Ovary (tissue), 9 donors: ENCODE measurements around the gene FMO4. TPM values are rescaled to one million over a fixed set of nuclear protein-coding genes. Genes with fewer than 3 reads are reported as not detected.

Experiments used
- DNase-seq, 5 donors: peaks; one replicate each; pipeline ENCODE4 v3.0.0-alpha.2; 2019 to 2020
- H3K27ac ChIP-seq, 2 donors: fragments of 200-600 bp; one replicate each; pipeline versions ENCODE4 v1.5.1 to v1.8.0; 2019 to 2022
- H3K27me3 ChIP-seq: fragments of 200-600 bp; one replicate; pipeline ENCODE4 v1.8.0; 2022
- H3K36me3 ChIP-seq: fragments of 200-600 bp; sonication (generic); one replicate; pipeline ENCODE4 v1.5.1; 2019
- H3K4me1 ChIP-seq: one replicate; pipeline ENCODE4 v1.8.1; 2013; ENCODE audit warnings: mild to moderate bottlenecking, moderate library complexity; ENCODE audit not compliant: insufficient read depth
- H3K4me3 ChIP-seq: fragments of 200-600 bp; sonication (generic); one replicate; pipeline ENCODE4 v1.5.1; 2017
- H3K9me3 ChIP-seq, 2 donors: fragments of 200-600 bp in 1 of 2; sonication (generic) in 1 of 2; one replicate each; pipeline versions ENCODE4 v1.5.1 to v1.8.1; 2013 to 2019; ENCODE audit warnings: mild to moderate bottlenecking in 1 of 2, moderate library complexity in 1 of 2
- EP300 ChIP-seq: sonication (generic); formaldehyde crosslinking; IDR thresholded peaks from one replicate; pipeline ENCODE4 v1.6.1; 2017; ENCODE audit warnings: antibody characterized with exemption
- POLR2A ChIP-seq: fragments of 450-650 bp; IDR thresholded peaks from one replicate; pipeline ENCODE4 v1.6.1; 2017; ENCODE audit warnings: antibody characterized with exemption, mild to moderate bottlenecking, moderate library complexity
- WGBS, 3 donors: extraction: QIAGEN DNeasy Blood & Tissue Kit in 1 of 3; methylation state at CpG; one replicate each; pipeline versions ENCODE4 v1.1.5 to v1.1.7; 2013 to 2017; 5-methylcytosine and 5-hydroxymethylcytosine counted together
- intact Hi-C, 4 donors: fragments of 100-400 bp; cut with DNase I; formaldehyde crosslinking; loops; one replicate each; pipeline versions ENCODE4 v1.11.0 to v1.15.1; 2022 to 2023
- polyA plus RNA-seq, 2 donors: library from polyadenylated mRNA; stranded (reverse); fragments of 200-250 nt in 1 of 2; fragments of 350-450 nt in 1 of 2; fragmentation: Illumina TruSeq in 1 of 2; extraction: RNeasy Lipid Tissue Mini Kit (QIAGEN cat#74804) in 1 of 2; gene quantifications; one replicate each; pipeline ENCODE4 v1.2.3, GENCODE V29; 2013 to 2014
- total RNA-seq, 7 donors: library from RNA; depleted of rRNA in 2 of 7; stranded (reverse); fragments of >200 nt in 2 of 7; fragmentation: NEBNext Ultra II Directional in 3 of 7; extraction: Animal tissue kit (Norgen Biotek cat#: 25700) in 3 of 7; gene quantifications; one replicate each; pipeline versions ENCODE4 v1.1.0 to v1.2.4, GENCODE V29; 2016 to 2023
- TF ChIP-seq, protein P1 (sequence below), 3 donors: fragments of 450-650 bp in 2 of 3; fragments of 200-600 bp in 1 of 3; IDR thresholded peaks; one replicate each; pipeline versions ENCODE4 v1.5.1 to v1.8.0; 2016 to 2022; ENCODE audit warnings: antibody characterized with exemption in 3 of 3, mild to moderate bottlenecking in 1 of 3
- donor health status: DM: no; HTN: no; CAD: no; lungs with moderate emphysema.
- donor health status: DM: no; HTN: no; CAD: no.
- donor health status: Bipolar disorder and iron deficiency.
- donor health status: DM: yes; HTN: yes; CAD: no.
- donor health status: DM: no; HTN: no; CAD: no.
- donor health status: DM: yes; HTN: yes; CAD: no.

Gene FMO4
- total and polyA plus RNA-seq, 9 donors, result 1.9 to 8.0 (median 3.7) TPM

DNA sequence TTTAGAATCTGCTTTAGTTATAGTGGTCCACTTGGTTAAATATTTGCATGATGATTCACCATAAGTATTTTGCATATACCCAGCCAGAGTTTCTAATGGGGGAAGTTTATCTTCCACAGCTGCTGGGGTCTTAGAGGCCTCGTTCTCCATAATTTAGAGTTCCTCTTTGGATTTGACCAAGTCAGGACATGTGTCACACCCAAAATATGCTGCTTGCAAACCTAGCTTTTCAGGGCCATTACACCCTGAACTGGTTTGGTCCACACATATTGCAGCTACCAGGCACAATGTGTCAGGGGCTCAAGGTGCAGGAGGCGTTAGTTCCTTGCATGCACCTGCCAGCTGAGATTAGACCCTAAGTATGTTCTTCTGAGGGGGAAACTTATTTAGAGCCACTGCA lies 17.1 kb upstream of the FMO4 start:
- TF ChIP-seq, protein P1, sequence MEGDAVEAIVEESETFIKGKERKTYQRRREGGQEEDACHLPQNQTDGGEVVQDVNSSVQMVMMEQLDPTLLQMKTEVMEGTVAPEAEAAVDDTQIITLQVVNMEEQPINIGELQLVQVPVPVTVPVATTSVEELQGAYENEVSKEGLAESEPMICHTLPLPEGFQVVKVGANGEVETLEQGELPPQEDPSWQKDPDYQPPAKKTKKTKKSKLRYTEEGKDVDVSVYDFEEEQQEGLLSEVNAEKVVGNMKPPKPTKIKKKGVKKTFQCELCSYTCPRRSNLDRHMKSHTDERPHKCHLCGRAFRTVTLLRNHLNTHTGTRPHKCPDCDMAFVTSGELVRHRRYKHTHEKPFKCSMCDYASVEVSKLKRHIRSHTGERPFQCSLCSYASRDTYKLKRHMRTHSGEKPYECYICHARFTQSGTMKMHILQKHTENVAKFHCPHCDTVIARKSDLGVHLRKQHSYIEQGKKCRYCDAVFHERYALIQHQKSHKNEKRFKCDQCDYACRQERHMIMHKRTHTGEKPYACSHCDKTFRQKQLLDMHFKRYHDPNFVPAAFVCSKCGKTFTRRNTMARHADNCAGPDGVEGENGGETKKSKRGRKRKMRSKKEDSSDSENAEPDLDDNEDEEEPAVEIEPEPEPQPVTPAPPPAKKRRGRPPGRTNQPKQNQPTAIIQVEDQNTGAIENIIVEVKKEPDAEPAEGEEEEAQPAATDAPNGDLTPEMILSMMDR (IDR thresholded peaks at IDR 0.05), result no peak
- no peak for TF ChIP-seq EP300
- TF ChIP-seq POLR2A, result no peak
- Histone ChIP-seq H3K4me3 (no peak overlapping the region), H3K4me1 (no peaks in the 10 kb centered on the region), H3K36me3 (no peaks in the 10 kb centered on the region), H3K9me3 (no peaks in the 10 kb centered on the region), H3K27ac (no peak overlapping the region), H3K27me3 (no peaks in the 10 kb centered on the region)
- 74 to 90% (median 82%) methylated on average over 2 of the region's 2 CpGs for WGBS, 3 donors
- intact Hi-C loops, result no loop called here
- no peak for DNase-seq

DNA sequence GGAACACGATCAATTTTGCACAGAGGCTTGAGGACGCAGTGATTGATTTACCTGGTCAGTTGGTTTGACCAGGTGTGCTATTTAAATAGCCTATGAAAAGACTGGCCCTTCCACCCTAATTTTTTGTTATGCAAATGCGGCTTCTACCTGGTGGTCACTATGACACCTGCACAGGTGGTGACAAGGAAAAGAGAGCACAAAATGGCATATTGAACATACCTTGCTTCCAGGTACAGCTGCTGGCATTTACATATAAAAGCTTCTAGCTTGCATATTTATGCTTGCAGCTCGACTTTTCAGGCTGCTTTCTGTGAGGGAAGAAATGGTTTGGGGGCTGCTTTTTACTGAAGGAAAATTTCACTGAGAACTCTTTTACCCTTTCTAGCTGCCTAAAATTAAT lies 15.3 kb upstream of the FMO4 start:
- no peak overlapping the region for H3K4me3 ChIP-seq
- H3K9me3 ChIP-seq, result no peaks in the 10 kb centered on the region
- no peak for DNase-seq
- no peaks in the 10 kb centered on the region for H3K27me3 ChIP-seq
- no peak overlapping the region for H3K27ac ChIP-seq
- TF ChIP-seq, protein P1 (IDR thresholded peaks at IDR 0.05), result no peak
- no peak for TF ChIP-seq POLR2A
- no peak for TF ChIP-seq EP300
- no peaks in the 10 kb centered on the region for H3K36me3 ChIP-seq
- 75 to 79% (median 75%) methylated on average over 4 of the region's 4 CpGs for WGBS, 3 donors
- intact Hi-C loops, result no loop called here
- H3K4me1 ChIP-seq, result no peaks in the 10 kb centered on the region

DNA sequence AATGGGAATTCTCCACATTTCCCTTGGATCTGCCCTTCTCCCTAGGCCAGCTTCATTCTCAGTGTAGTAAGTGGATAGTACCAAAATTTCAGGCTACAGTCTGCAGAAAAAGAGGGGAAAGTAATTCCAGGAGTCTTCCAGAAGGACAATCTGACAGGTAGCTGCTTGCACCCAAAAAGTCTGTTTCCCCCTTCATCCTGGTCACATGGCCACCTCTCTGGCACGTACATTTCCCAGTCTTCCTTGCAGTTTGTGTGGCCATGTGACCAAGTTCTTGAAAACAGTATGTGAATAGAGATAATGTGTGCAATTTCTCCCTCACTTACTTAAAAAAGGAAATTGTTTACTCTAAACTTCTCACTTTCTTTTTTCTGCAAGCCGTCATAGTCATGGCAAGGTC lies 14.6 kb upstream of the FMO4 start:
- WGBS, 3 donors, result 73 to 85% (median 82%) methylated on average over 2 of the region's 2 CpGs
- Histone ChIP-seq H3K36me3 (no peaks in the 10 kb centered on the region), H3K4me1 (no peaks in the 10 kb centered on the region), H3K9me3 (peaks cover 0 to under 1% of the 10 kb centered on the region in 2 donors), H3K27me3 (no peaks in the 10 kb centered on the region), H3K4me3 (no peak overlapping the region), H3K27ac (no peak overlapping the region)
- TF ChIP-seq POLR2A (no peak), EP300 (no peak)
- TF ChIP-seq, protein P1 (IDR thresholded peaks at IDR 0.05), result no peak
- DNase-seq, result no peak
- intact Hi-C loops, result no loop called here

DNA sequence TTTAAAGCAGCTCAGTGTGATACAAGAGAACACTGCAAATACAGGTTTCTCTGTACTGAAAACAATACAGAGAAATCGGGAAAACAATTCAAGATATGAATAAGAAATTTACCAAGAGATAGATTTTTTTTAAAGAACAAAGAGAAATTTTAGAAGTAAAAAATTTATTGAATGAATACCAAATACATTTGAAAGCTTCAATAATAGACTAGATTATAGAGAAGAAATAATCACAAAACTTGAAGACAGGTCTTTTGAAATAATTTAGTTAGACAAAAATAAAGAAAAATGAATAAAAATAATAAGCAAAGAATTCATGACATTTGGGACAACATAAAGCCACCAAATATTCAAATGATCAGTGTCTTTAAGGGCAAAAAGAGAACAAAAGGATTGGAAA lies 13.6 kb upstream of the FMO4 start:
- no peak overlapping the region for H3K4me3 ChIP-seq
- no peak for DNase-seq
- intact Hi-C loops, result no loop called here
- 91 to 96% (median 92%) methylated on average over 1 of the region's 1 CpG for WGBS, 3 donors
- H3K4me1 ChIP-seq, result no peaks in the 10 kb centered on the region
- H3K27ac ChIP-seq, result no peak overlapping the region
- H3K36me3 ChIP-seq, result no peaks in the 10 kb centered on the region
- no peaks in the 10 kb centered on the region for H3K27me3 ChIP-seq
- TF ChIP-seq, protein P1 (IDR thresholded peaks at IDR 0.05), result no peak
- peaks cover 0 to 2% of the 10 kb centered on the region in 2 donors for H3K9me3 ChIP-seq
